Neuron (in vitro differentiated cells): ENCODE data around the gene CDC123.
"Not testable (repeated sequence)": the region's sequence is repeated elsewhere in the genome, so short reads cannot be mapped to it uniquely, and the experiment has no call there.

Experiments
- H2AFZ ChIP-seq: one replicate; pipeline ENCODE4 v1.6.1; 2013; ENCODE audit warnings: low read depth, mild to moderate bottlenecking, inconsistent platforms, low read length, moderate library complexity
- H3K27me3 ChIP-seq: one replicate; pipeline ENCODE4 v1.6.1; 2013; ENCODE audit warnings: low read length; ENCODE audit not compliant: insufficient read depth
- H3K36me3 ChIP-seq: one replicate; pipeline ENCODE4 v1.6.1; 2013; ENCODE audit warnings: low read length; ENCODE audit not compliant: insufficient read depth
- H3K4me1 ChIP-seq: one replicate; pipeline ENCODE4 v1.6.1; 2013; ENCODE audit warnings: low read length; ENCODE audit not compliant: insufficient read depth
- H3K4me3 ChIP-seq: 2 replicates; pipeline ENCODE4 v1.5.1; 2013; ENCODE audit warnings: mild to moderate bottlenecking, low read length, moderate library complexity
- H3K9me3 ChIP-seq: one replicate; pipeline ENCODE4 v1.6.1; 2013; ENCODE audit warnings: low read length

CDC123 gene

DNA sequence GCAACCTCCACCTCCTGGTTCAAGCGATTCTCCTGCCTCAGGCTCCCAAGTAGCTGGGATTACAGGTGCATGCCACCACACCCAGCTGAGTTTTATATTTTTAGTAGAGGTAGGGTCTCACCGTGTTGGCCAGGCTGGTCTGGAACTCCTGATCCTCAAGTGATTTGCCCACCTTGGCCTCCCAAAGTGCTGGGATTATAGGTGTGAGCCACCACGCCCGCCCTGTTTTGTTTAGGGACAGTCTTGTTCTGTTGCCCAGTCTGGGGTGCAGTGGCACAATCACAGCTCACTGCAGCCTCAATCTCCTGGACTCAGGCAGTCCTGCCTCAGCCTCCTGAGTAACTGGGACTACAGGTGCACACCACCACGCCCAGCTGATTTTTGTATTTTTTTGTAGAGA is 54.7 kb downstream of the CDC123 start:
- H3K9me3 ChIP-seq, H3K4me3 ChIP-seq: not testable (repeated sequence)
- H3K36me3 ChIP-seq, result peaks cover 33% of the 10 kb centered on the region

DNA sequence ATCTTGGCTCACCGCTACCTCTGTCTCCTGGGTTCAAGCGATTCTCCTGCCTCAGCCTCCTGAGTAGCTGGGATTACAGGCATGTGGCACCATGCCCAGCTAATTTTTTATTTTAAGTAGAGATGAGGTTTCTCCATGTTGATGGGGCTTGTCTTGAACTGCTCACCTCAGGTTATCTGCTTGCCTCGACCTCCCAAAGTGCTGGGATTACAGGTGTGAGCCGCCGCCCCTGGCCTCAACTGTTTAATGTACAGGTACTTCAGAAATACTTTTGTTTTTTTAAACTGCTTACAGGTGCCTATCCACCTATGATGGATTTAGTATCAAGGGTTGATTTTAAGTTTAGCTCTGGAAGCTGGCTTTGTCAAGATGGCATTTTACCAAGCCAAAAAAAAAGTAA is 55.6 kb downstream of the CDC123 start:
- no peak overlapping the region for H3K4me3 ChIP-seq

More for the DNA sequence above, 54.7 kb downstream of the CDC123 start:
- H3K27me3 ChIP-seq, H3K4me1 ChIP-seq, H2AFZ ChIP-seq: not testable (repeated sequence)

GRCh38 chr10:12252882-12253546 is 57.0 kb downstream of the CDC123 start:
- no peaks in the 10 kb centered on the region for H3K4me1 ChIP-seq
- H2AFZ ChIP-seq, result no peak overlapping the region
- H3K4me3 ChIP-seq, result no peak overlapping the region
- H3K27me3 ChIP-seq, result no peaks in the 10 kb centered on the region
- H3K9me3 ChIP-seq, result no peaks in the 10 kb centered on the region
- H3K36me3 ChIP-seq, result peaks cover 18% of the 10 kb centered on the region

More for the DNA sequence above, 55.6 kb downstream of the CDC123 start:
- H3K9me3 ChIP-seq, result no peaks in the 10 kb centered on the region
- H2AFZ ChIP-seq, result no peak overlapping the region
- peaks cover 25% of the 10 kb centered on the region for H3K36me3 ChIP-seq
- H3K4me1 ChIP-seq, result no peaks in the 10 kb centered on the region
- H3K27me3 ChIP-seq, result no peaks in the 10 kb centered on the region

DNA sequence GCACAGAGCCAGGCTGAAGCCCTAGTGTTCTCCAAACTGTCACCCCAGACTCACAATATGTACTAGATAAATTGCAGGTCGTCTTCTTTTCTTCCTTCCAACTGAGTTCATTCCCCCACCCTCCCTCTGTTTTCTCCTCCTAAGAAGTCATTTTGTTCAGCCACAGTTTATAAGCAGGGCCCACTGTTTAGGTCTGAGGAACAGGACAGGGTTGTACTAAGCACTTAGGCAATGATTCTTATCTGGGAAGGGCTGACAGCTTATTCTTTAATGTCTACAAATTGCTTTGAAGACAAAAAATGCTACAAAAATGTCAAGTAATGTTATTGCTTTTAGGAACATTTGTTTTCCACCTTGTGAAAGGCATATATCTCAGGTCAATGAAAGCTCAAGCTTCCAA is 59.1 kb downstream of the CDC123 start:
- H3K9me3 ChIP-seq, result no peaks in the 10 kb centered on the region
- peaks cover 8% of the 10 kb centered on the region for H3K36me3 ChIP-seq
- H3K27me3 ChIP-seq, result no peaks in the 10 kb centered on the region
- no peaks in the 10 kb centered on the region for H3K4me1 ChIP-seq
- no peak overlapping the region for H3K4me3 ChIP-seq
- H2AFZ ChIP-seq, result no peak overlapping the region

DNA sequence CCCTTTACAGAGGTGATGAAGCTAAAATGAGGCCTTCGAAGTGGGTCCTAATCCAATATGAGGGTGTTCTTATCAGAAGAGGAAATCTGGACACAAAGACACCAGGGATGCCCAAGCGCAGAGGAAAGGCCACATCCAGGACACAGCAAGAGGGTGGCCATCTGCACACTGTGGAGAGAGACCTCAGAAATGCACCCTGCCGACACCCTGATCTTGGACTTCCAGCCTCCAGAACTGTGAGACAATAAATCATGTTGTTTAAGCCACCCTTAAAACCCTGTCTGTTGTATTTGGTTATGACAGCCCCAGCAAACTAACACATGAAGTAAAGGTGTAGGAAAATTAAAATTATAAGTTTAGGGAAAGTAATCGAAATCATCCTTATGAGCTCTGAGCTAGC is 64.0 kb downstream of the CDC123 start:
- Histone ChIP-seq H2AFZ (no peak overlapping the region), H3K27me3 (no peaks in the 10 kb centered on the region), H3K4me1 (no peaks in the 10 kb centered on the region), H3K4me3 (no peak overlapping the region), H3K9me3 (no peaks in the 10 kb centered on the region), H3K36me3 (no peaks in the 10 kb centered on the region)

DNA sequence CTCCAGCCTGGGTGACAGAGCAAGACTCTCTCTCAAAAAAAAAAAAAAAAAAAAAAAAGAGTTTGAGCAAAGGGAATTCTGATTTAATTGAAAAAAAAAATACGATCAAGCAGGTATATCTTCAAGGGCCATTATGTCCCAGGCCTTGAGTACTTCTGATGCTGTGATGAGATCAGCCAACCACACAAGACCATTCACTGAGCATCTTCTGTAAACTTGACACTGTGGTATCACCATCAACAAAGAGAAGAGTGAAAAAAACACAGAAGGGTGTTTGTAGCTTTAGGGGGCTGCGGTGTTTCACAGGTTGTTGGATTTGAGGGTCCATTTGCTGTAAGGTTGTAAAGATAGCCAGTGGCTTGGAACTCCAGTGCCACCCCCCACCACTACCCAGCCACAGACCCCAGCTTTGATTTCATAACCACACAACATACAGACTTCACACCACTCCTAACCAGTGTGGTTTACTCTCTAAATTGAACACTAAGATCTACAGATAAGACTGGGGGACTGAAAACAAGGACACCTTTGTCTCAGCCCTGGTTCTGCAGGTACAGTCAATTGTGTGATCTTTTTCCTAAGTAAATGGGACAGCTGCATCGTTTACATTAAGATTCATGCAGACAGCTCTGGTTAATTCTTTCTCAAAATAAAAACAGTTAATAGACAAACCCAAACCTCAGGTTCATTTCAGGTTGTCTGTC is 66.4 kb downstream of the CDC123 start:
- Histone ChIP-seq H3K27me3 (no peaks in the 10 kb centered on the region), H3K4me1 (no peaks in the 10 kb centered on the region), H3K9me3 (no peaks in the 10 kb centered on the region), H2AFZ (no peak overlapping the region), H3K36me3 (no peaks in the 10 kb centered on the region), H3K4me3 (no peak overlapping the region)

DNA sequence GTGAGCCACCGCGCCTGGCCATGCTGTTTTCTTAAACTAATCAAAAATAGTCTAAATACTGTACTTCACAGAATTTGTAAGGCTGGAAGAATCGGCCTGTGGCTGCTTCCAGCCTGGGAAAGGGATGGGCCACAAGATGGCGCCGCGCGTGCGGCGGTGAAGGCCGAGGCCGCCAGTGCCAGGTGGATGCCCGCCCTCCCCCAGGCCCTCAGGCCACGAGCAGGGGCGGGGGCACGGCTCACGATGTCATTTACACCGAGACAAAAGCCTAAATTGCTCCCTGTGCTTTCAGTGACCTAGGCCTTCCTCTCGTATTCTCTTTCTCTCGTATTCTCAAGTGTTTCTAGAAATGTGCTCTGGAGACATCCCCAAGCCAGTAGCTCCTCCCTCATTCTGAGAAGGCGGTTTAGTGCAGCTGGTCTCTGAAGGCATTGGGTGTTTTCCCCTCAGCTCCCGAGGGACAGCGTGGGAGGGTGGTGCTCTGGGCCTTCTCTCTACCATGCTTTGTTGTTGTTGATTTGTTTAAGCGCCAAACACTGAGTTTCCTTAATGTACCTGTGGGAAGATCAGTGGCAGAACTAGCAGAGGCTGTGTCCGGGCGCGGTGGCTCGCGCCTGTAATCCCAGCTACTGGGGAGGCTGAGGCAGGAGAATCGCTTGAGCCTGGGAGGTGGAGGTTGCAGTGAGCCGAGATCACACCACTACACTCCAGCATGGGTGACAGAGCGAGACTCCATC is 68.4 kb downstream of the CDC123 start:
- peak overlapping the region; percentile 41 for H2AFZ ChIP-seq
- H3K9me3 ChIP-seq, result no peaks in the 10 kb centered on the region
- no peaks in the 10 kb centered on the region for H3K27me3 ChIP-seq
- H3K4me1 ChIP-seq, result no peaks in the 10 kb centered on the region
- H3K4me3 ChIP-seq, result peak overlapping the region; percentile 28
- no peaks in the 10 kb centered on the region for H3K36me3 ChIP-seq

- Histone ChIP-seq H3K27me3 (no peaks in the 10 kb centered on the region), H3K9me3 (no peaks in the 10 kb centered on the region), H2AFZ (no peak overlapping the region), H3K36me3 (no peaks in the 10 kb centered on the region), H3K4me1 (no peaks in the 10 kb centered on the region), H3K4me3 (no peak overlapping the region)
Observed at GRCh38 chr10:12269056-12269455, 73.1 kb downstream of the CDC123 start.

- no peaks in the 10 kb centered on the region for H3K9me3 ChIP-seq
- no peaks in the 10 kb centered on the region for H3K27me3 ChIP-seq
- H3K4me1 ChIP-seq, result no peaks in the 10 kb centered on the region
- H2AFZ ChIP-seq, result no peak overlapping the region
- H3K4me3 ChIP-seq, result no peak overlapping the region
- H3K36me3 ChIP-seq, result no peaks in the 10 kb centered on the region
Observed at GRCh38 chr10:12271210-12271540, 75.2 kb downstream of the CDC123 start.

GRCh38 chr10:12277862-12278261 is 81.9 kb downstream of the CDC123 start:
- H3K4me3 ChIP-seq, H3K27me3 ChIP-seq, H2AFZ ChIP-seq, H3K36me3 ChIP-seq, H3K4me1 ChIP-seq, H3K9me3 ChIP-seq: not testable (repeated sequence)

GRCh38 chr10:12279281-12279680 is 83.3 kb downstream of the CDC123 start:
- no peak overlapping the region for H3K4me3 ChIP-seq

DNA sequence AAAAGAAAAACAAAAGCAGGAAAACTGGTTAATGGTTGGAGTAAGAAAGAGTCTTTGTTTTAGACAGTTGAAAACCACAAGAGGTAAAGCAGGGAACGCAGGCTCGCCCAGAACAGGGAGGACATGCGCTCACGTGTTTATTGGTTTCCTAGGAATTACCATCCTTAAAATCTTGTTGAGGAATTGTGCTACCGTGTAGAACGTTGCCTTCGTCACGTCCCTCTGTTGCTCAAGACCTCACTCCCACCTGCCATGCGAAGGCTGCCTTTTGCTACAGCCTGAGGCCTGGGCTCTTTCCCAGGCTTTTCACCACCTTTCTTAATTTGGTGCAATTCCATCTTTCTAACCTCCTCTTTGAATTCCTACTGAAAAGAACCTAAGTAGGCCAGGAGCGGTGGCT is 91.8 kb downstream of the CDC123 start:
- Histone ChIP-seq H3K9me3 (no peaks in the 10 kb centered on the region), H3K4me3 (no peak overlapping the region), H3K4me1 (no peaks in the 10 kb centered on the region), H3K36me3 (no peaks in the 10 kb centered on the region), H2AFZ (no peak overlapping the region), H3K27me3 (no peaks in the 10 kb centered on the region)

More at GRCh38 chr10:12279281-12279680, 83.3 kb downstream of the CDC123 start:
- H3K36me3 ChIP-seq, result no peaks in the 10 kb centered on the region
- no peaks in the 10 kb centered on the region for H3K27me3 ChIP-seq
- no peak overlapping the region for H2AFZ ChIP-seq
- H3K4me1 ChIP-seq, result no peaks in the 10 kb centered on the region
- H3K9me3 ChIP-seq, result no peaks in the 10 kb centered on the region

DNA sequence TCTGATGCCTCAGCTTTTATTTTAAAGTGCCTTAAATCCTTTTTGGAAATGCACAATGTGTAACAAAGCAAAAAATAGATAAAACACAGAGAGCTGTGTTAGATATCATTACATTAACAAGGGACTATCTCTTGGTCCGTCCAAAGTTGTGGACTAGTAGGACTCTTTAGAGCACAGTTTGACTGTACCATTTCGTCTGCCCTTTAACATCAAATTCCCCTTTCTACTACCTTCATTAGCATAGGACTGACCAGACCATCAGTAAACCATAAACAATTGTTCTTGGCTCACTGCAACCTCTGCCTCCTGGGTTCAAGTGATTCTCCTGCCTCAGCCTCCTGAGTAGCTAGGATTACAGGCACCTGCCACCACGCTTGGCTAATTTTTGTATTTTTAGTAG is 101.8 kb downstream of the CDC123 start:
- not testable (repeated sequence) for H3K4me1 ChIP-seq, H2AFZ ChIP-seq, H3K4me3 ChIP-seq, H3K27me3 ChIP-seq, H3K9me3 ChIP-seq, H3K36me3 ChIP-seq
